Fibroblast of the aortic adventitia (primary cell): ENCODE results near the gene TFCP2L1. TPM values are rescaled to one million over a fixed set of nuclear protein-coding genes. Genes with fewer than 3 reads are reported as not detected.

ENCODE experiments used
- DNase-seq: peaks from one replicate; pipeline ENCODE4 v3.0.0-alpha.2; 2010; ENCODE audit warnings: low read depth
- H3K4me3 ChIP-seq: 2 replicates; pipeline ENCODE4 v1.5.1; 2011; ENCODE audit warnings: low read depth, mild to moderate bottlenecking, control low read depth, low read length, moderate library complexity
- CTCF ChIP-seq: IDR thresholded peaks from 2 replicates; pipeline ENCODE4 v1.5.1; 2011; ENCODE audit warnings: mild to moderate bottlenecking, low read length, control low read depth, inconsistent platforms; ENCODE audit not compliant: insufficient read depth
- total RNA-seq: library from RNA; depleted of rRNA; stranded (reverse); fragments of >200 nt; gene quantifications from 2 replicates; pipeline ENCODE4 v1.2.3, GENCODE V29; 2012; ENCODE audit warnings: low replicate concordance

TFCP2L1 gene
- total RNA-seq, 1 donor = under 0.01 TPM

GRCh38 chr2:121172456-121172855 is 112.5 kb downstream of the TFCP2L1 start:
- no peak for DNase-seq
- TF ChIP-seq CTCF = no peak
- no peak overlapping the region for H3K4me3 ChIP-seq

- TF ChIP-seq CTCF = no peak
- H3K4me3 ChIP-seq = no peak overlapping the region
- no peak for DNase-seq
Measured at GRCh38 chr2:121171625-121172119, 113.3 kb downstream of the TFCP2L1 start.

DNA sequence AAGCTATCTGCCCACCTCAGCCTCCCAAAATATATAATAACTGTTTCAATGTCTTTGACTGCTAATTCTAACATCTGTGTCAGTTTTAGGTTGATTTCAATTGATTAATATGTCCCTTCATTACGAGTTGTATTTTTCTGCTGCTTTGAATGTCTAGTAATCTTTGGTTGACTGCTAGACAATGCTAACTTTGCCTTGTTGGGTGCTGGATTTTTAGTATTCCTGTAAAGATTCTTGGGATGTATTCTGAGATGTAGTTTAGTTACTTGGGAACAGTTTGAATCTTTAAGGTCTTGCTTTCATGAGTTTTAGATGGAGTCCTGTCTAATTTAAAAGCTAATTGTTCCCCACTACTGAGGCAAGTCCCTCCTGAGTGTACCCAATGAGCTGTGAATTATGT is 114.4 kb downstream of the TFCP2L1 start:
- no peak for DNase-seq
- H3K4me3 ChIP-seq = no peak overlapping the region
- TF ChIP-seq CTCF = no peak

DNA sequence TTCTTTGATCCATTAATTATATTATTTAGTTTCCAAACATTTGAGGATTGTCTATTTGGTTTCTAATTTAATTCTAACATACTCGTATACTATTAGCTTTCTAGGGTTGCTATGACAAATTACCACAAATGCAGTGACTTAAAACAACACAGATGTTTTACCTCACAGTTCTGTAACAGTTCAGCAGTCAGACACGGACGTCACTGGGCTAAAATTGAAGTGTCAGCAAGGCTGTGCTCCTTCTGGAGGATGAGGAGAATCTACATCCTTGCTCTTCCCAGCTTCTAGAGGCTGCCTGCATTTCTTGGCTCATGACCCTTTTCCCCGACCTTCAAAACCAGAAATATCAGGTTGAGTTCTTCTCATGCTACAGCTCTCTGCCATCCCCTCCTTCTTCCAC is 117.6 kb downstream of the TFCP2L1 start:
- H3K4me3 ChIP-seq = no peak overlapping the region
- no peak for DNase-seq
- TF ChIP-seq CTCF = no peak

Other genes with a start within 250 kb of the TFCP2L1 start
- under 0.01 TPM in 1 of 2 replicates, not detected in the other for gene RNU4ATAC, start 245.7 kb upstream of the TFCP2L1 start, total RNA-seq